MCF 10A (cell line): ENCODE data around the gene BRAT1. TPM values are rescaled to one million over a fixed set of nuclear protein-coding genes. Genes with fewer than 3 reads are reported as not detected.

Experiments used
- BruUV-seq: library from RNA; stranded (reverse); fragments of 400-500 nt; replicated peaks from 2 replicates; lab custom pipeline; 2021; lab: Mats Ljungman, UMichigan
- CTCF ChIA-PET: fragments of 300-600 bp; sonication (Branson Sonifier 250); formaldehyde crosslinking; extraction: SDS; loops from one replicate; lab custom pipeline; 2021; ENCODE audit warnings: antibody characterized with exemption, inconsistent platforms; lab: Yijun Ruan, JAX
- POLR2A ChIA-PET: fragments of 300-600, 350-650 bp; sonication (Branson Sonifier 250); formaldehyde crosslinking; extraction: SDS; loops from one replicate; lab custom pipeline; 2020; ENCODE audit warnings: antibody characterized with exemption, inconsistent platforms; lab: Yijun Ruan, JAX
- DNase-seq: peaks from one replicate; pipeline ENCODE4 v3.0.0-alpha.2; 2018; ENCODE audit not compliant: unreplicated experiment
- H3K27ac Mint-ChIP-seq: one replicate; pipeline ENCODE4 v1.8.0; 2022; ENCODE audit warnings: mild to moderate bottlenecking, low read depth, mixed read lengths; ENCODE audit not compliant: unreplicated experiment
- H3K27me3 Mint-ChIP-seq: one replicate; pipeline ENCODE4 v1.8.0; 2022; ENCODE audit warnings: mixed read lengths; ENCODE audit not compliant: insufficient read depth, unreplicated experiment
- H3K36me3 Mint-ChIP-seq: one replicate; pipeline ENCODE4 v1.8.0; 2022; ENCODE audit warnings: mild to moderate bottlenecking, moderate library complexity, mixed read lengths; ENCODE audit not compliant: insufficient read depth, unreplicated experiment
- H3K4me1 Mint-ChIP-seq: one replicate; pipeline ENCODE4 v1.8.0; 2022; ENCODE audit warnings: mixed read lengths; ENCODE audit not compliant: insufficient read depth, unreplicated experiment
- H3K4me3 Mint-ChIP-seq: one replicate; pipeline ENCODE4 v1.8.0; 2022; ENCODE audit warnings: mild to moderate bottlenecking, moderate library complexity, mixed read lengths; ENCODE audit not compliant: unreplicated experiment
- H3K9me3 Mint-ChIP-seq: one replicate; pipeline ENCODE4 v1.8.0; 2022; ENCODE audit warnings: mixed read lengths; ENCODE audit not compliant: unreplicated experiment
- CTCF ChIP-seq: fragments of 200-600 bp; IDR thresholded peaks from one replicate; pipeline ENCODE4 v1.8.0; 2022; ENCODE audit warnings: antibody characterized with exemption, mild to moderate bottlenecking; ENCODE audit not compliant: unreplicated experiment
- intact Hi-C: fragments of 100-400 bp; cut with micrococcal nuclease; formaldehyde crosslinking; loops from 2 replicates; pipeline ENCODE4 v1.14.1; 2022
- total RNA-seq: library from RNA; stranded (reverse); gene quantifications from 2 replicates; pipeline ENCODE4 v1.2.3, GENCODE V29; 2022

The BRAT1 gene
- total RNA-seq, 1 experiment from 2014 or later: 18.0 TPM

- Mint-ChIP-seq H3K27ac (peak overlapping the region; percentile 82), H3K9me3 (no peaks in the 10 kb centered on the region), H3K27me3 (no peaks in the 10 kb centered on the region), H3K4me3 (peak overlapping the region; percentile 70), H3K4me1 (peaks cover 27% of the 10 kb centered on the region), H3K36me3 (peaks cover 5% of the 10 kb centered on the region)
- intact Hi-C loops: loop anchor here (5.0 kb wide), 1 partner anchor 34 kb away; the partner anchor contains the start of genes BRAT1 and IQCE
- DNase-seq: peak; percentile 65
- ChIA-PET POLR2A (interaction anchor here (0.6 to 2.6 kb wide), 8 partner anchors 17 to 234 kb away, joined by 3 to 15 read pairs (median 4); partner anchors contain the start of genes BRAT1 and IQCE), CTCF (interaction anchor here (0.9 kb wide), 1 partner anchor 36 kb away, joined by 3 read pairs; no protein-coding TSS in a partner anchor)
- BruUV-seq: no TSS peak
- no peak for TF ChIP-seq CTCF
Measured at GRCh38 chr7:2523461-2523936, 31.8 kb downstream of the BRAT1 start.

DNA sequence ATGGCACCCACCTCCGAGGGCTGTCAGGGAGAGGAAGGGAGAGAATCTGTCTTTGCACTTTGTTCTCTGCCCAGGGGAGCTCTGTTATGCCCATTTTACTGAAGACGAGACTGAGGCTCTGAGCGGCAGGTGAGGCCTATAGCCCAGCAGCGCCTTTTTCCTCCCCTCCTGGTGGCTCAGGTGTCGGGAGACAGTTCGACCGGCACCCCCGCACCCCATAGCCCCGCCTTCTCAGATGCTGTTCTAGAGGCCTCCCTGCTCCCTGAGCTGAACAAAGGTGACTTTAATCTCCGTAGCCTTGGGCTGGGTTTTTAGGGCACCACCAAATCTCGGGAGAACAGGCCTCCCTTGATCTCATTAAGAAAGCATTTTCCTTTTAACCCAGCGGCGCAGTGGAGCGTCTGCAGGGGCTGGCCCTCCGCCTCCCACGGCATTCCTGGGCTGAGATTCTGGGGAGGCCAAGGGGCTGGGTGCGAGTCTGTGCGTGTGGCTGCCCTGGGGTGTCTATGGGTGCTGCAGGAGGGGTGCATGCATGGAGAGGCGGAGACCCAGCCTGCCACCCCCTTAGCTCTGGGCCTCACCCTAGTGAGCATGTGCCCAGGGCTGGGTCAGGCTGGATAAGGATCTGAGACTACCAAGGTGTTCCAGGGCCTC, 32.4 kb downstream of the BRAT1 start:
- H3K36me3 Mint-ChIP-seq: peaks cover 5% of the 10 kb centered on the region
- no peaks in the 10 kb centered on the region for H3K9me3 Mint-ChIP-seq
- intact Hi-C loops: loop anchor here (5.0 kb wide), 1 partner anchor 34 kb away; the partner anchor contains the start of genes BRAT1 and IQCE
- peak overlapping the region; percentile 82 for H3K27ac Mint-ChIP-seq
- TF ChIP-seq CTCF: no peak
- no peaks in the 10 kb centered on the region for H3K27me3 Mint-ChIP-seq
- no TSS peak for BruUV-seq
- H3K4me3 Mint-ChIP-seq: peak overlapping the region; percentile 70
- ChIA-PET POLR2A (interaction anchor here (0.6 to 2.6 kb wide), 12 partner anchors 17 to 967 kb away, joined by 3 to 15 read pairs (median 3); partner anchors contain the start of genes BRAT1, IQCE and TMEM184A), CTCF (interaction anchor here (0.6 to 0.9 kb wide), 2 partner anchors 41 to 970 kb away, joined by 3 read pairs; no protein-coding TSS in a partner anchor)
- H3K4me1 Mint-ChIP-seq: peaks cover 21% of the 10 kb centered on the region
- DNase-seq: peak; percentile 84

- POLR2A ChIA-PET: interaction anchor here (0.7 to 2.6 kb wide), 8 partner anchors 32 to 966 kb away, joined by 3 to 15 read pairs (median 3); partner anchors contain the start of genes IQCE and TMEM184A
- intact Hi-C loops: loop anchor here (5.0 kb wide), 1 partner anchor 35 kb away; the partner anchor contains the start of genes BRAT1 and IQCE
- CTCF ChIA-PET: interaction anchor here (0.9 kb wide), 1 partner anchor 42 kb away, joined by 3 read pairs; no protein-coding TSS in a partner anchor
- BruUV-seq: no TSS peak
- Mint-ChIP-seq H3K4me3 (peak overlapping the region; percentile 70), H3K27ac (no peak overlapping the region), H3K36me3 (peaks cover 2% of the 10 kb centered on the region), H3K27me3 (no peaks in the 10 kb centered on the region), H3K4me1 (peaks cover 16% of the 10 kb centered on the region), H3K9me3 (no peaks in the 10 kb centered on the region)
- TF ChIP-seq CTCF: no peak
- DNase-seq: peak; percentile 55
Measured at GRCh38 chr7:2521952-2522591, 33.3 kb downstream of the BRAT1 start.
